ENCODE results near the gene PCSK7. TPM values are rescaled to one million over a fixed set of nuclear protein-coding genes. Genes with fewer than 3 reads are reported as not detected.
"Not testable (repeated sequence)": the region's sequence is repeated elsewhere in the genome, so short reads cannot be mapped to it uniquely, and the experiment has no call there.

PCSK7 gene
- total RNA-seq, 4 donors from 2014 or later, result 14.5 to 19.9 (median 16.4) TPM

DNA sequence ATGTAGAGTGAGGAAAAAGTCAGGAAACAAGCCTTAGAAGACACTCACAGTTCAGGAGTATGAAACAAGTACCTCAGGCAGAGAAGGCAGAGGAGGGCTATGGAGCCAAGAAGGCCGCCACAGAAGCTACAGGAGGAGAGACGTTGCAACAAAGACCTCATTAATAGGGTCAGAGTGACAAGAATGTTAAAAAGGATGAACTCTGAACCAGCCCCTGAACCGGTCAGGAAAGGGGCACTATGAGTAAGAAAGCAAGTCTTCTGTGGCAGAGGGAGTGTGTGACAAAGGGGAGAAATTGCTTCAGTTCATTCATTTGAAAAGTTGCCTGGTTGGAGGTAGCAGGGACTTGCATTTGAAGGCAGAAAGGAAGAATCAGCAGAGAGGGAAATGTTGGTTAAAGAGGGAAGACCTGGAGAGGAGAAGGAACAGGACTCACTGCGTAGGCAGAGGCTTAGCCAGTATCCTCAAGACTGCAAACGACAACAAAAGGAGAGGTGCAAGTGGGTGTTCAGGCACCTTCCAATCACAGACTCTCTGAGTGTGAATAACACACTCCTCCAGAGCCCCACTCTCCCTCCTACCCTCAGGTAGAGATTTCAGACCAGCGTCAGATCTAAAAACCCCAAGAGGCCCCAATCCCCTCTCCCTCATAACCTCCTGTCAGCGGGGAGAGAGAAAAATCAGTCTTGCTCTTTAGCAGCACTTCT is 17.3 kb downstream of the PCSK7 start:
- Histone ChIP-seq H3K27me3 (no peaks in the 10 kb centered on the region), H3K36me3 (peaks cover 4 to 58% of the 10 kb centered on the region in 2 donors), H3K27ac (no peak overlapping the region), H3K4me1 (peaks cover 10 to 11% of the 10 kb centered on the region in 2 donors), H3K4me3 (no peak overlapping the region), H3K9me3 (no peaks in the 10 kb centered on the region)
- DNase-seq (no peak), ATAC-seq (no peak)
- intact Hi-C loops (cut with DNase I; ENCODE audit: low total_unique reads), result no loop called here
- in situ Hi-C loops (cut with MboI; ENCODE audit: low sequenced_read_pairs in 4 of 4), result no loop called here
- TF ChIP-seq, protein P1, sequence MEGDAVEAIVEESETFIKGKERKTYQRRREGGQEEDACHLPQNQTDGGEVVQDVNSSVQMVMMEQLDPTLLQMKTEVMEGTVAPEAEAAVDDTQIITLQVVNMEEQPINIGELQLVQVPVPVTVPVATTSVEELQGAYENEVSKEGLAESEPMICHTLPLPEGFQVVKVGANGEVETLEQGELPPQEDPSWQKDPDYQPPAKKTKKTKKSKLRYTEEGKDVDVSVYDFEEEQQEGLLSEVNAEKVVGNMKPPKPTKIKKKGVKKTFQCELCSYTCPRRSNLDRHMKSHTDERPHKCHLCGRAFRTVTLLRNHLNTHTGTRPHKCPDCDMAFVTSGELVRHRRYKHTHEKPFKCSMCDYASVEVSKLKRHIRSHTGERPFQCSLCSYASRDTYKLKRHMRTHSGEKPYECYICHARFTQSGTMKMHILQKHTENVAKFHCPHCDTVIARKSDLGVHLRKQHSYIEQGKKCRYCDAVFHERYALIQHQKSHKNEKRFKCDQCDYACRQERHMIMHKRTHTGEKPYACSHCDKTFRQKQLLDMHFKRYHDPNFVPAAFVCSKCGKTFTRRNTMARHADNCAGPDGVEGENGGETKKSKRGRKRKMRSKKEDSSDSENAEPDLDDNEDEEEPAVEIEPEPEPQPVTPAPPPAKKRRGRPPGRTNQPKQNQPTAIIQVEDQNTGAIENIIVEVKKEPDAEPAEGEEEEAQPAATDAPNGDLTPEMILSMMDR (IDR thresholded peaks at IDR 0.05 in 4 of 5, conservative IDR thresholded peaks at IDR 0.05 in 1 of 5), result no peak
- no peak for TF ChIP-seq POLR2A (IDR thresholded peaks at IDR 0.05)

DNA sequence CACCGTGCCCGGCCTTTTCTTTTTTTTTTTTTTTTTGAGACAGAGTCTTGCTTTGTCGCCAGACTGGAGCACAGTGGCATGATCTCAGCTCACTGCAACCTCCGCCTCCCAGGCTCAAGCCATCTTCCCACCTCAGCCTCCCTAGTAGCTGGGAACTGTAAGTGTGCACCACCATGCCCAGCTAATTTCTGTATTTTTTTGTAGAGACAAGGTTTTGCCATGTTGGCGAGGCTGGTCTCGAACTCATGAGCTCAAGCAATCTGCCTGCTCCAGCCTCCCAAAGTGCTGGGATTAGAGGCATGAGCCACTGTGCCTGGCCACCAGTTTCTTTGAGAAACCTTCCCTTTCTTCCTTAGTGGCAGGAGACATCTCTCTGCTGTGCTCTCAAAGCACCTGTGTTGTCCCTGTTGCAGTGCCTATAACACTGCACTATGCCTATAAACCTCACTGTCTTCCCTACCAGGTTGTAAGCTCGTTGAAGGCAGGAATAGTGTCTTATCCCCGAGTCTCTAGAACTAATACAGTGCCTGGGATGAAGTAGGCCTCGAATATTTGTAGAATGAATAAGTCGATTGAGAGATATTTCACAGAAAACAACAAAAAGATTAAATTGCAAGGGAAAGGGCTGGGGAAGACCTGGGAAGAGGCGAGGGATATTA is 19.0 kb downstream of the PCSK7 start:
- Histone ChIP-seq H3K9me3 (no peaks in the 10 kb centered on the region), H3K4me1 (no peaks in the 10 kb centered on the region), H3K27me3 (no peaks in the 10 kb centered on the region), H3K4me3 (no peak overlapping the region), H3K36me3 (peaks cover 4 to 41% of the 10 kb centered on the region in 2 donors), H3K27ac (no peak overlapping the region)
- in situ Hi-C loops (cut with MboI; ENCODE audit: low sequenced_read_pairs in 4 of 4), result no loop called here
- ATAC-seq (no peak), DNase-seq (no peak)
- no peak for TF ChIP-seq POLR2A (IDR thresholded peaks at IDR 0.05)
- TF ChIP-seq, protein P1 (IDR thresholded peaks at IDR 0.05 in 4 of 5, conservative IDR thresholded peaks at IDR 0.05 in 1 of 5), result no peak
- intact Hi-C loops (cut with DNase I; ENCODE audit: low total_unique reads), result no loop called here

DNA sequence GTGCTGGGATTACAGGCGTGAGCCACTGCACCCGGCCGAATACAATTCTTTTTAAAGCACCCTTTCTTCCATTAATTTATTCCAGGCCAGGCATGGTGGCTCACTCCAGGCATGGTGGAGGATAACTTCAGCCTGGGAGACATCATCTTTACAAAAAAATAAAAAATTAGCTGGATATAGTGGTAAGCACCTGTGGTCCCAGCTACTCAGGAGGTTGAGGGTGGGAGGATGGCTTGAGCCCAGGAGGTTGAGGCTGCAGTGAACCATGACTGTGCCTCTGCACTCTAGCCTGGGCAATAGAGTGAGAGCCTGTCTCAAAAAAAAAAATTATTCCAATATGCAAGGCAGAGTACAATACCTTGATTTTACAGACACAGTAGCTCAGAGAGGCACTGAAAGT is 21.3 kb downstream of the PCSK7 start:
- DNase-seq, result no peak
- no peak for ATAC-seq
- H3K4me3 ChIP-seq, result no peak overlapping the region
- no peak for TF ChIP-seq POLR2A (IDR thresholded peaks at IDR 0.05)
- TF ChIP-seq, protein P1 (IDR thresholded peaks at IDR 0.05 in 4 of 5, conservative IDR thresholded peaks at IDR 0.05 in 1 of 5), result no peak
- H3K9me3 ChIP-seq, result no peaks in the 10 kb centered on the region
- H3K27me3 ChIP-seq, result no peaks in the 10 kb centered on the region
- peaks cover 0 to 22% of the 10 kb centered on the region in 2 donors for H3K36me3 ChIP-seq
- H3K4me1 ChIP-seq, result no peaks in the 10 kb centered on the region
- no peak overlapping the region for H3K27ac ChIP-seq
- in situ Hi-C loops (cut with MboI; ENCODE audit: low sequenced_read_pairs in 4 of 4), result no loop called here
- intact Hi-C loops (cut with DNase I; ENCODE audit: low total_unique reads), result no loop called here

DNA sequence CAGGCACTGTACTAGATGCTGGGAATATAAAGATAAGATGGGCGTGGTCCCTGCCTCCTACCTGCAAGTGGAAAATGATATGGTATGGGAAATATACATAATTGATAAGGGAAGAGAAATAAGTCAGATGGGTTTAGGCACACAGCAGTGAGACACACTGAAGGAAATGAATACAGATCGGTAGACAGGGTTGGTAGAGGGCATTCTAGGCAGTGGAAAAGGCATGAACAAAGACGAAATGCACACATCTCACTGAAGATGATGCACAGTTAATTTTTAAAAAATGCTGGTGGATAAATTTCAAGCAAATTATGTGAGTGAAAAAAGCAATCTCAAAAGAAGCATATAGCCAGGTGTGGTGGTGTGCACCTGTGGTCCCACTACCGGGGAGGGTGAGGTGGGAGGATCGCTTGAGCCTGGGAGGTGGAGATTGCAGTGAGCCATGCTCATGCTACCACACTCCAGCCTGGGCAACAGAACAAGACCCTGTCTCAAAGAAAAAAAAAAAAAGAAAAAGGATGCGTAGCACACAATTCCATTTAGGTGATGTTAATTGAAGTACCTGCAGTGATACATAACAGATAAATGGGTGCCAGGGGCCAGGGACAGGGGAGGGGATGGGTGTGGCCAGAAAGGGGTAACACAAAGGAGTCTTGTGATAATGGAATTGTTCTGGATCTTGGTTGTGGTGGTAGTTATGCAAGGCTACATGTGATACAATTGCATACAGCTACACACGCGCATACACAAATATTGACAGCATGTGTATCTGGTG is 22.3 kb downstream of the PCSK7 start:
- intact Hi-C loops (cut with DNase I; ENCODE audit: low total_unique reads), result loop anchor here (2.0 kb wide), 1 partner anchor 77 kb away; no protein-coding TSS in a partner anchor
- in situ Hi-C loops (cut with MboI; ENCODE audit: low sequenced_read_pairs in 4 of 4); H3K27me3 ChIP-seq; DNase-seq; ATAC-seq; H3K4me3 ChIP-seq; H3K27ac ChIP-seq; H3K4me1 ChIP-seq; H3K9me3 ChIP-seq: not testable (repeated sequence)
- peaks cover 0 to 23% of the 10 kb centered on the region in 2 donors for H3K36me3 ChIP-seq

DNA sequence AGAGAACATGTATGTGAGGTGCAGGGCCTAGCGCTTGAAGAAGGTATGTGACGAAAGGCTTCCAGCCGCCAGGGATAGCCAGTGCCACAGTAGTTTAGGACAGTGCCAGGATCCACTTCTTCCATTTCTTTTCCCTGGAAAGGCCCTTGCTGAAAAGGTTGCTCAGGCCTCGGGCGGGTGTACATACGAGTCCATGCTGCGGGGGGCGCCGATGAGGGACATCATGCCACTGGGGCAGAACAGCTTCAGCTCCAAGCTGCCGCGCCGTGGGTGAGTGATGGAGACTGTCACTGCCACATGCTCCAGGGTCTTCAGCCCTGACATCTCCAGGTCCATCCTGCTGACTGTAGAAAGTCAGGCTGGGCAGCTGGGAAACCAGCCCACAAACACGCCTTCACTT is 23.2 kb downstream of the PCSK7 start:
- intact Hi-C loops (cut with DNase I; ENCODE audit: low total_unique reads), result loop anchor here (2.0 kb wide), 1 partner anchor 76 kb away; no protein-coding TSS in a partner anchor
- in situ Hi-C loops (cut with MboI; ENCODE audit: low sequenced_read_pairs in 4 of 4); H3K4me3 ChIP-seq; DNase-seq; ATAC-seq; H3K9me3 ChIP-seq; H3K27me3 ChIP-seq; H3K27ac ChIP-seq: not testable (repeated sequence)
- peaks cover 7 to 14% of the 10 kb centered on the region in 2 donors for H3K4me1 ChIP-seq
- peaks cover 0 to 19% of the 10 kb centered on the region in 2 donors for H3K36me3 ChIP-seq

DNA sequence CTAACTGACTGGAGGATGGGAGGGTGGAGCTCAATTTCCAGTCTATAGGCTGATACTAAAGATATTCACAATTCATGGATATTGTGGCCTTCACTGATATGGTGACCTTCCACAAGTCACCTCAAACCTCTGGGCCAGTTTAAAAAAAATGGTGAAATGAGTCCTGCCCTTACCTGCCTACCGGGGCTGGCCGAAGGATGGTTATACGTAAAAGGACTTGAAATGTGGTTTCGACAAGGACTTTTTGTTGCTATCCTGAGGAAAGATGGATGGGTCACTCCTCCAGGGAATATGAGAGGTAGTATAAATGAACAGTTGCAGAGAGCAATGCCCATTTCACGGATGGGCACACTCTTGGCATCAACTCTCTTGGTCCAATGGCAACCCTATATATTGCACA is 24.4 kb downstream of the PCSK7 start:
- H3K27ac ChIP-seq; DNase-seq; H3K4me3 ChIP-seq; H3K27me3 ChIP-seq; H3K9me3 ChIP-seq; intact Hi-C loops (cut with DNase I; ENCODE audit: low total_unique reads); in situ Hi-C loops (cut with MboI; ENCODE audit: low sequenced_read_pairs in 4 of 4); ATAC-seq: not testable (repeated sequence)
- peaks cover 0 to 16% of the 10 kb centered on the region in 2 donors for H3K36me3 ChIP-seq
- peaks cover 7 to 14% of the 10 kb centered on the region in 2 donors for H3K4me1 ChIP-seq

DNA sequence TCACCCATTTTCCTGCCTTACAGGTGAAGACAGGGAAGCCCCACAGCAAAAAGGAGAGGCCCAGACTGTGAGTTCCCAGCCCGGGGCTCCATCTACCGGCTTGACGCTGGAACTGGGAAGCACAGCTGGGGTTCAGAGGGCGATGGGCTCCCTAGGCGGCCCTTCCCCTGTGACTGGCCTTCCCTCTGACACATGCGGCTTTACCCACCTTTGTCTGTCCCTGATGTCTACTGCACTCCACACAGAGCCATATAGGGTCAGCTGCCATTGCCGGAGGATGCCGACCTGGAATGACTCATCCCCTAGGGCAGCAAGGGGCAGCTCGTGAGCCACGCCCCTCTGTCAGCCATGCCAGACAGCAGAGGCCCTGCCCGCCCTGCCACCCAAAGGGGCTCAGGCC is 25.0 kb downstream of the PCSK7 start:
- peaks cover 0 to 16% of the 10 kb centered on the region in 2 donors for H3K36me3 ChIP-seq
- H3K9me3 ChIP-seq; intact Hi-C loops (cut with DNase I; ENCODE audit: low total_unique reads); in situ Hi-C loops (cut with MboI; ENCODE audit: low sequenced_read_pairs in 4 of 4); H3K27me3 ChIP-seq; H3K4me3 ChIP-seq; ATAC-seq; H3K27ac ChIP-seq; DNase-seq: not testable (repeated sequence)
- peaks cover 13 to 20% of the 10 kb centered on the region in 2 donors for H3K4me1 ChIP-seq

DNA sequence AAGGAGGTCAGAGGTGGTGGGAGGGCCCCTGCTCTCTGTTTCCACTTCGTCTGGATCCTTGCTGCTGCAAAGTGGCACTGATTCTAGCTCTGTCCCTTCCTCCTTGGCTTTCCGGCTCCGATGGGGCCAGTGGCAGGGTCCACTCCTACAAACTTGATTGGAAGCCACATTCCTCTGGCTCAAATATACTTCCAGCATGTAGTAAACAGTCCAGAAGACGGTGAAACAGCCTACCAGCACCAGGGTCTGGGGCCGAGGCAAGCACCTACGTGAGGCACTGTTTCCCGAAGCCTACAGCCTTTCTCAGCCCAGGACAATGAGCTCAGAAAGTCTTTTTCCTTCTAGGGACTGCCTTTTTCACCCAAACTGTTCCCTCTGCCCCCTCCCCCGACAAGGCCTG is 25.8 kb downstream of the PCSK7 start:
- H3K27ac ChIP-seq; in situ Hi-C loops (cut with MboI; ENCODE audit: low sequenced_read_pairs in 4 of 4); DNase-seq; intact Hi-C loops (cut with DNase I; ENCODE audit: low total_unique reads); H3K9me3 ChIP-seq; ATAC-seq; H3K4me3 ChIP-seq; H3K27me3 ChIP-seq: not testable (repeated sequence)
- H3K36me3 ChIP-seq, result peaks cover 0 to 16% of the 10 kb centered on the region in 2 donors
- H3K4me1 ChIP-seq, result peaks cover 20 to 25% of the 10 kb centered on the region in 2 donors
